CD4-positive, alpha-beta T cell (primary cell): ENCODE data around the gene WFDC12. TPM values are rescaled to one million over a fixed set of nuclear protein-coding genes. Genes with fewer than 3 reads are reported as not detected.

Source experiments
- ATAC-seq: fragments of 200-7000 bp; cut with Tn5 transposase; one replicate; pipeline ENCODE4 v1.10.0; 2022; ENCODE audit warnings: mild to moderate bottlenecking; ENCODE audit not compliant: poor library complexity
- CTCF ChIA-PET: fragments of 350-600 bp; sonication (Branson Sonifier 250); formaldehyde crosslinking; loops from one replicate; lab custom pipeline; 2021; ENCODE audit warnings: antibody characterized with exemption, inconsistent platforms; lab: Charles Lee
- POLR2A ChIA-PET: fragments of 350-600 bp; sonication (Branson Sonifier 250); formaldehyde crosslinking; loops from one replicate; lab custom pipeline; 2021; ENCODE audit warnings: antibody characterized with exemption, inconsistent platforms; lab: Charles Lee
- DNase-seq, 14 experiments: peaks; one replicate each; pipeline ENCODE4 v3.0.0-alpha.2; 2013 to 2020; ENCODE audit warnings: mixed read lengths in 2 of 14
- H3K27ac ChIP-seq, 2 donors: one replicate each; pipeline versions ENCODE4 v1.5.1 to v1.7.0; 2013; ENCODE audit warnings: low read length in 2 of 2, low read depth in 1 of 2, mild to moderate bottlenecking in 1 of 2
- H3K27me3 ChIP-seq, 2 experiments: 1 replicate in 1 of 2; 2 replicates in 1 of 2; pipeline versions ENCODE4 v1.6.1 to v1.7.0; 2013; ENCODE audit warnings: low read length in 2 of 2, control low read depth in 1 of 2, mild to moderate bottlenecking in 1 of 2, moderate library complexity in 1 of 2; ENCODE audit not compliant: insufficient read depth in 2 of 2, control insufficient read depth in 1 of 2
- H3K36me3 ChIP-seq: one replicate; pipeline ENCODE4 v1.6.1; 2013; ENCODE audit warnings: low read length, control low read depth; ENCODE audit not compliant: insufficient read depth
- H3K4me1 ChIP-seq: one replicate; pipeline ENCODE4 v1.6.1; 2013; ENCODE audit warnings: low read length, control low read depth; ENCODE audit not compliant: insufficient read depth
- H3K4me3 ChIP-seq: one replicate; pipeline ENCODE4 v1.5.1; 2013; ENCODE audit warnings: mild to moderate bottlenecking, low read length, moderate library complexity
- H3K9me3 ChIP-seq, 2 experiments: 1 replicate in 1 of 2; 2 replicates in 1 of 2; pipeline versions ENCODE4 v1.6.1 to v1.7.0; 2013; ENCODE audit warnings: low read length in 2 of 2, mild to moderate bottlenecking in 2 of 2, control low read depth in 1 of 2, moderate library complexity in 1 of 2; ENCODE audit not compliant: control insufficient read depth in 1 of 2, insufficient read depth in 1 of 2
- H3K27ac Mint-ChIP-seq: one replicate; pipeline ENCODE4 v1.8.0; 2020; ENCODE audit warnings: mixed read lengths
- H3K27me3 Mint-ChIP-seq: one replicate; pipeline ENCODE4 v1.8.0; 2021; ENCODE audit warnings: mixed read lengths
- H3K36me3 Mint-ChIP-seq: one replicate; pipeline ENCODE4 v1.8.0; 2021; ENCODE audit warnings: low read depth, mixed read lengths
- H3K4me1 Mint-ChIP-seq: one replicate; pipeline ENCODE4 v1.8.0; 2021; ENCODE audit warnings: low read depth, mixed read lengths
- H3K4me3 Mint-ChIP-seq: one replicate; pipeline ENCODE4 v1.8.0; 2020; ENCODE audit warnings: mild to moderate bottlenecking, mixed read lengths
- H3K9me3 Mint-ChIP-seq: one replicate; pipeline ENCODE4 v1.8.0; 2020; ENCODE audit warnings: mixed read lengths
- CTCF ChIP-seq: fragments of 200-600 bp; IDR thresholded peaks from one replicate; pipeline ENCODE4 v1.8.0; 2022; ENCODE audit warnings: antibody characterized with exemption, mild to moderate bottlenecking
- intact Hi-C, 2 experiments: fragments of 100-400 bp; cut with DNase I in 1 of 2; cut with micrococcal nuclease in 1 of 2; formaldehyde crosslinking; loops; one replicate each; pipeline versions ENCODE4 v1.15.1 to v1.9.0; 2023 to 2025; cut with DNase I, micrococcal nuclease
- total RNA-seq, 174 experiments: library from RNA in 2 of 174; stranded (reverse) in 2 of 174; gene quantifications; one replicate each; pipeline ENCODE4 v1.2.3 and lab custom pipeline; 2021 to 2026

Gene WFDC12
- total RNA-seq, 2 experiments from 2014 or later: not detected

GRCh38 chr20:45098103-45098773 lies 26.0 kb downstream of the WFDC12 start:
- Histone ChIP-seq H3K27ac (no peak overlapping the region), H3K9me3 (peaks cover 0 to 13% of the 10 kb centered on the region in 2 experiments), H3K36me3 (no peaks in the 10 kb centered on the region), H3K27me3 (peaks cover 25 to 46% of the 10 kb centered on the region in 2 experiments), H3K4me1 (peaks cover 17% of the 10 kb centered on the region), H3K4me3 (peak overlapping the region; percentile 28)
- intact Hi-C loops: loop anchor here (5.0 kb wide), 3 partner anchors 86 to 674 kb away; no protein-coding TSS in a partner anchor
- DNase-seq (peak in 3 of 14 experiments; percentile 17 to 60 (median 57)), ATAC-seq (peak; percentile 45)
- CTCF ChIA-PET: interaction anchor here (1.7 to 5.0 kb wide), 4 partner anchors 14 to 86 kb away, joined by 3 to 37 read pairs (median 17); no protein-coding TSS in a partner anchor
- H3K27me3 Mint-ChIP-seq: peaks cover 53% of the 10 kb centered on the region
- no peaks in the 10 kb centered on the region for H3K36me3 Mint-ChIP-seq
- H3K27ac Mint-ChIP-seq: no peak overlapping the region
- H3K9me3 Mint-ChIP-seq: no peaks in the 10 kb centered on the region
- H3K4me1 Mint-ChIP-seq: peaks cover 16% of the 10 kb centered on the region
- H3K4me3 Mint-ChIP-seq: no peak overlapping the region
- TF ChIP-seq CTCF: no peak
- POLR2A ChIA-PET: no interaction called here

- peak; percentile 58 for ATAC-seq
- POLR2A ChIA-PET: no interaction called here
- H3K36me3 Mint-ChIP-seq: no peaks in the 10 kb centered on the region
Measured at GRCh38 chr20:45097485-45098102, 26.7 kb downstream of the WFDC12 start.

More at GRCh38 chr20:45097485-45098102, 26.7 kb downstream of the WFDC12 start:
- Histone ChIP-seq H3K36me3 (no peaks in the 10 kb centered on the region), H3K27me3 (peaks cover 25 to 46% of the 10 kb centered on the region in 2 experiments), H3K27ac (no peak overlapping the region), H3K9me3 (peaks cover 0 to 13% of the 10 kb centered on the region in 2 experiments), H3K4me1 (peaks cover 17% of the 10 kb centered on the region), H3K4me3 (peak overlapping the region; percentile 28)
- peak in 9 of 14 experiments; percentile 24 to 73 (median 42) for DNase-seq
- Mint-ChIP-seq H3K27me3 (peaks cover 53% of the 10 kb centered on the region), H3K9me3 (no peaks in the 10 kb centered on the region), H3K27ac (no peak overlapping the region), H3K4me3 (no peak overlapping the region), H3K4me1 (peaks cover 16% of the 10 kb centered on the region)
- no peak for TF ChIP-seq CTCF
- CTCF ChIA-PET: interaction anchor here (1.7 to 5.0 kb wide), 4 partner anchors 14 to 85 kb away, joined by 3 to 37 read pairs (median 17); no protein-coding TSS in a partner anchor
- intact Hi-C loops: loop anchor here (2.0 to 5.0 kb wide), 4 partner anchors 85 to 675 kb away; no protein-coding TSS in a partner anchor
